B cell (primary cell): Measurements from ENCODE around the gene MROH2A. TPM values are rescaled to one million over a fixed set of nuclear protein-coding genes. Genes with fewer than 3 reads are reported as not detected.

Experiments used
- ATAC-seq: fragments of 200-7000 bp; cut with Tn5 transposase; one replicate; pipeline ENCODE4 v1.10.0; 2021; ENCODE audit warnings: low read depth, mild to moderate bottlenecking, moderate number of reproducible peaks, moderate library complexity
- CTCF ChIA-PET: fragments of 350-600 bp; sonication (Branson Sonifier 250); formaldehyde crosslinking; loops from one replicate; lab custom pipeline; 2021; ENCODE audit warnings: antibody characterized with exemption, inconsistent platforms; lab: Charles Lee
- POLR2A ChIA-PET: fragments of 350-600 bp; sonication (Branson Sonifier 250); formaldehyde crosslinking; loops from one replicate; lab custom pipeline; 2021; ENCODE audit warnings: antibody characterized with exemption; lab: Charles Lee
- DNase-seq: peaks from one replicate; pipeline ENCODE4 v3.0.0; 2013
- H2AFZ ChIP-seq: 2 replicates; pipeline ENCODE4 v1.6.1; 2012; ENCODE audit warnings: mild to moderate bottlenecking, low read depth, low read length; ENCODE audit not compliant: insufficient read depth, poor library complexity, severe bottlenecking
- H3K27ac ChIP-seq, 2 donors: 1 replicate in 1 of 2; 2 replicates in 1 of 2; pipeline ENCODE4 v1.5.1; 2012 to 2013; ENCODE audit warnings: low read length in 2 of 2, mild to moderate bottlenecking in 2 of 2, moderate library complexity in 1 of 2
- H3K27me3 ChIP-seq, 4 experiments: fragments of 200-600 bp in 1 of 4; sonication (generic) in 1 of 4; replicated peaks in 1 of 4; 1 replicate in 2 of 4; 2 replicates in 2 of 4; pipeline versions ENCODE4 v1.6.1 to v1.7.0; 2013 to 2016; ENCODE audit warnings: low read length in 3 of 4, mild to moderate bottlenecking in 2 of 4, mixed read lengths in 1 of 4, moderate library complexity in 1 of 4; ENCODE audit not compliant: insufficient read depth in 4 of 4, control insufficient read depth in 3 of 4; ENCODE audit errors: control extremely low read depth in 1 of 4
- H3K36me3 ChIP-seq, 2 experiments: replicated peaks in 1 of 2; 1 replicate in 1 of 2; 2 replicates in 1 of 2; pipeline versions ENCODE4 v1.6.1 to v1.7.1; 2013; ENCODE audit warnings: low read length in 1 of 2; ENCODE audit not compliant: insufficient read depth in 2 of 2, control insufficient read depth in 1 of 2; ENCODE audit errors: control extremely low read depth in 1 of 2, extremely low read depth in 1 of 2
- H3K4me1 ChIP-seq, 2 donors: fragments of 200-600 bp in 1 of 2; sonication (generic) in 1 of 2; 1 replicate in 1 of 2; 2 replicates in 1 of 2; pipeline versions ENCODE4 v1.5.1 to v1.6.1; 2013 to 2017; ENCODE audit warnings: low read length in 2 of 2; ENCODE audit not compliant: control insufficient read depth in 2 of 2, insufficient read depth in 2 of 2
- H3K4me2 ChIP-seq: replicated peaks from 2 replicates; pipeline ENCODE3; 2012; ENCODE audit warnings: mild to moderate bottlenecking, low read depth, low read length; ENCODE audit not compliant: poor library complexity, severe bottlenecking
- H3K4me3 ChIP-seq, 5 experiments: fragments of 200-600 bp in 1 of 5; sonication (generic) in 1 of 5; 1 replicate in 3 of 5; 2 replicates in 2 of 5; pipeline versions ENCODE4 v1.5.1 to v1.7.0; 2011 to 2016; ENCODE audit warnings: low read length in 4 of 5, mild to moderate bottlenecking in 4 of 5, low read depth in 2 of 5, control low read depth in 1 of 5, moderate library complexity in 1 of 5; ENCODE audit not compliant: insufficient read depth in 1 of 5; ENCODE audit errors: control extremely low read depth in 1 of 5, extremely low read depth in 1 of 5
- H3K79me2 ChIP-seq: fragments of 200-600 bp; sonication (generic); one replicate; pipeline ENCODE4 v1.6.0; 2016; ENCODE audit warnings: low read length; ENCODE audit not compliant: control insufficient read depth, insufficient read depth
- H3K9ac ChIP-seq: fragments of 200-600 bp; sonication (generic); 2 replicates; pipeline ENCODE4 v1.6.1; 2017; ENCODE audit warnings: mild to moderate bottlenecking, low read length, moderate library complexity
- H3K9me3 ChIP-seq, 3 donors: one replicate each; pipeline versions ENCODE4 v1.6.1 to v1.7.1; 2013; ENCODE audit warnings: low read length in 2 of 3; ENCODE audit not compliant: control insufficient read depth in 2 of 3, insufficient read depth in 1 of 3; ENCODE audit errors: control extremely low read depth in 1 of 3
- H4K20me1 ChIP-seq: 2 replicates; pipeline ENCODE4 v1.6.0; 2012; ENCODE audit warnings: mild to moderate bottlenecking, low read length; ENCODE audit not compliant: insufficient read depth, control insufficient read depth, poor library complexity, severe bottlenecking
- H3K27ac Mint-ChIP-seq: one replicate; pipeline ENCODE4 v1.8.0; 2021; ENCODE audit warnings: mixed read lengths
- H3K27me3 Mint-ChIP-seq: one replicate; pipeline ENCODE4 v1.8.0; 2021; ENCODE audit warnings: mixed read lengths
- H3K4me1 Mint-ChIP-seq: one replicate; pipeline ENCODE4 v1.8.0; 2021; ENCODE audit warnings: mixed read lengths
- H3K4me3 Mint-ChIP-seq: one replicate; pipeline ENCODE4 v1.8.0; 2021; ENCODE audit warnings: mixed read lengths
- H3K9me3 Mint-ChIP-seq: one replicate; pipeline ENCODE4 v1.8.0; 2022; ENCODE audit warnings: mixed read lengths; ENCODE audit not compliant: insufficient read depth
- EZH2 ChIP-seq: IDR thresholded peaks from 2 replicates; pipeline ENCODE4 v1.6.1; 2012; ENCODE audit warnings: borderline replicate concordance, low read depth, mild to moderate bottlenecking, moderate library complexity, low read length; ENCODE audit not compliant: insufficient read depth, poor library complexity, severe bottlenecking
- WGBS: methylation state at CpG from one replicate; pipeline ENCODE4 v1.1.5; 2013; ENCODE audit warnings: missing lambda C conversion rate; ENCODE audit not compliant: insufficient coverage; 5-methylcytosine and 5-hydroxymethylcytosine counted together
- intact Hi-C: fragments of 100-400 bp; cut with micrococcal nuclease; formaldehyde crosslinking; loops from one replicate; pipeline ENCODE4 v1.10.0; 2022
- polyA plus RNA-seq: library from polyadenylated mRNA; depleted of rRNA; stranded (reverse); fragments of >200 nt; gene quantifications from 2 replicates; pipeline ENCODE4 v1.2.3, GENCODE V29; 2012
- total RNA-seq, 2 donors: library from RNA; stranded (reverse); fragments of 120-200 nt in 1 of 2; gene quantifications; 1 replicate in 1 of 2; 2 replicates in 1 of 2; pipeline versions ENCODE4 v1.2.3 to v1.2.4, GENCODE V29; 2013 to 2022
- TF ChIP-seq, protein P1 (sequence below): fragments of 200-600 bp; IDR thresholded peaks from one replicate; pipeline ENCODE4 v1.8.0; 2022; ENCODE audit warnings: antibody characterized with exemption, mild to moderate bottlenecking

Gene MROH2A
- total and polyA plus RNA-seq, 2 donors (not counting 1 experiment from before 2014, with no cell fraction given): not detected

DNA sequence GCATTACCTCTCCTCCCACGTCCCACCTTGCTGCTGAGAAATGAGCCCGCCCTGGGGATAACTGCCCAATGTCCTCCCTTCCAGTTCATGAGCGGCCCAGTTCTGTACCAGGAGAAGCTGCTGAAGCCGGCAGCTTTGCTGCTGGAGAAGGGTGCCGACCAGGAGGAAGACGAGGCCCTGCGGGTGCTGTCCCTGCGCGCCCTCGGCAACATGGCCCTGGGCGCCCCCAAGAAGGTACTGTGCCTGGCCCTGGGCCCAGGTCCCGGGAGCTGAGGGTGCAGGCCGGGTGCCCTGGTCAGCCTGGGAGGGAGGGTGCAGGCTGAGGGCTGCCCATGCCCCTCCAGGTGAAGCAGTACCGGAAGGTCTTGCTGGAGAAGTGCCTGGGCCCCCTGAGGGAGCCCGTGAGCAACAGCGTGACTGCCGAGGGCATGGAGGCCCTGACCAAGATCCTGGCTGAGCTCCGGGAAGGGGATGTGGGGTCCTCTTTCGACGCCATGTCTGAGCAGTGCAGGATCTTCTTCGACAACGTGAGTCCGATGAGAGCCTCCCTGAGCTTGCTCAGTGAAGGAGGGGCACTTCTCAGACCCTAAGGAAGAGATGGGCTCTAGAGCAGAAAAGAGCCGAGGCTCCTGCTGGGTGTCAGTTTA, 50.5 kb downstream of the MROH2A start:
- TF ChIP-seq EZH2: no peak
- TF ChIP-seq, protein P1, sequence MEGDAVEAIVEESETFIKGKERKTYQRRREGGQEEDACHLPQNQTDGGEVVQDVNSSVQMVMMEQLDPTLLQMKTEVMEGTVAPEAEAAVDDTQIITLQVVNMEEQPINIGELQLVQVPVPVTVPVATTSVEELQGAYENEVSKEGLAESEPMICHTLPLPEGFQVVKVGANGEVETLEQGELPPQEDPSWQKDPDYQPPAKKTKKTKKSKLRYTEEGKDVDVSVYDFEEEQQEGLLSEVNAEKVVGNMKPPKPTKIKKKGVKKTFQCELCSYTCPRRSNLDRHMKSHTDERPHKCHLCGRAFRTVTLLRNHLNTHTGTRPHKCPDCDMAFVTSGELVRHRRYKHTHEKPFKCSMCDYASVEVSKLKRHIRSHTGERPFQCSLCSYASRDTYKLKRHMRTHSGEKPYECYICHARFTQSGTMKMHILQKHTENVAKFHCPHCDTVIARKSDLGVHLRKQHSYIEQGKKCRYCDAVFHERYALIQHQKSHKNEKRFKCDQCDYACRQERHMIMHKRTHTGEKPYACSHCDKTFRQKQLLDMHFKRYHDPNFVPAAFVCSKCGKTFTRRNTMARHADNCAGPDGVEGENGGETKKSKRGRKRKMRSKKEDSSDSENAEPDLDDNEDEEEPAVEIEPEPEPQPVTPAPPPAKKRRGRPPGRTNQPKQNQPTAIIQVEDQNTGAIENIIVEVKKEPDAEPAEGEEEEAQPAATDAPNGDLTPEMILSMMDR: no peak
- Histone ChIP-seq H3K27me3 (no peaks in the 10 kb centered on the region), H4K20me1 (no peaks in the 10 kb centered on the region), H3K36me3 (no peaks in the 10 kb centered on the region), H3K4me3 (no peak overlapping the region), H3K4me1 (peaks cover 0 to 6% of the 10 kb centered on the region in 2 donors), H3K27ac (no peak overlapping the region), H2AFZ (no peak overlapping the region), H3K79me2 (no peaks in the 10 kb centered on the region), H3K9ac (no peak overlapping the region), H3K9me3 (no peaks in the 10 kb centered on the region), H3K4me2 (no peak overlapping the region)
- intact Hi-C loops: no loop called here
- ChIA-PET CTCF (no interaction called here), POLR2A (no interaction called here)
- ATAC-seq (no peak), DNase-seq (no peak)
- Mint-ChIP-seq H3K4me3 (no peak overlapping the region), H3K27me3 (peaks cover 7% of the 10 kb centered on the region), H3K4me1 (peaks cover 3% of the 10 kb centered on the region), H3K27ac (no peak overlapping the region), H3K9me3 (peaks cover 1% of the 10 kb centered on the region)
- WGBS: 94% methylated on average over 22 of the region's 24 CpGs

DNA sequence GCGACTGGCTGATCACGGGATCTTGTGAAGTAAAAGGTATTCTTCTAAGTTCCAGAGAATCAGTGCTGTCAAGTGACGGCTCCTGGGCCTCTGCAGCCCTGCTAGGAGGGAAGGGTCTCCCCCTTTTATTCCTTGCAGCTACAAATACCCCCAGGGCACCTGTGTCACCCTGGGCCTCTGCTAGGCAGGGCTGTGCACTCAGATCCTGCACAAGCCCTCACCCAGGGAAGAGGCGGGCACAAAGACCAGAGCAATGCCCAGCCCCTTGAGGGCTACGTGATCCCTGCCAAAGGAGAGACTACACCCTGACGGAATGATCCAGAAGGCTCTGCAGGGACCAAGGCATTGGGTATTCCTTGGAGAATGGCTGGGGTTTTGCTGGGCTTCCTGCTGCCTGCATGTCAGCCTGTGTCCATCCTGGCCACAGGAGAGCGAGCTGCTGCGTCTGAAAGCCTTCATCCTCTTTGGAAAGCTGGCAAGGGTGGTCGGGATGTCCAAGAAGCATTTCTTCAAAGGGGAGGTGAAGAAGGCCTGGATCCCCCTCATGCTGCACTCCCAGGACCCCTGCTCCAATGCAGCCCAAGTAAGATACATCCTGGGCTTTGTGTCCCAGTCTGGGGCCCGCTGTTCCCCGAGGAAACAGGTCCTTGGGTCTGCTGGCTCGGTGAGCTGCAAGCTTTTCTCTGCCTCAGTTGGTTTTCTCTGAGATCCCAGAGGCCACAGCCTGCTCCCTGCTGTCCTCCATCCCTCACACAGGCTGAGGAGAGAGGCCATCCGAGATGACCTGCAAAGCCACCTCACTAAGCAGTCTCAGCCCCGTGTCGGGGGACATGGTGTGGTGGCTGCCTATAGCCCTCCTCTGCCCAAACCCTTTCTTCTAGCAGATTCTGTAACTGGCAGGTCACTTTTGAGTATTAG, 51.3 kb downstream of the MROH2A start:
- no peak overlapping the region for H3K4me3 ChIP-seq
- ChIA-PET CTCF (no interaction called here), POLR2A (no interaction called here)
- intact Hi-C loops: no loop called here
- Mint-ChIP-seq H3K4me3 (no peak overlapping the region), H3K27me3 (peaks cover 7% of the 10 kb centered on the region), H3K9me3 (peaks cover 1% of the 10 kb centered on the region), H3K4me1 (peaks cover 3% of the 10 kb centered on the region), H3K27ac (no peak overlapping the region)
- DNase-seq (no peak), ATAC-seq (no peak)
- no peaks in the 10 kb centered on the region for H3K36me3 ChIP-seq
- no peaks in the 10 kb centered on the region for H3K9me3 ChIP-seq
- H4K20me1 ChIP-seq: no peaks in the 10 kb centered on the region
- no peak overlapping the region for H3K27ac ChIP-seq
- 93% methylated on average over 13 of the region's 15 CpGs for WGBS
- no peak overlapping the region for H3K4me2 ChIP-seq
- peaks cover 0 to 6% of the 10 kb centered on the region in 2 donors for H3K4me1 ChIP-seq
- no peaks in the 10 kb centered on the region for H3K27me3 ChIP-seq
- no peak overlapping the region for H3K9ac ChIP-seq
- TF ChIP-seq, protein P1: no peak
- TF ChIP-seq EZH2: no peak
- H2AFZ ChIP-seq: no peak overlapping the region
- H3K79me2 ChIP-seq: no peaks in the 10 kb centered on the region
